HEK293T (cell line): ENCODE measurements around the gene STRADA.

Experiments used
- CTCF ChIA-PET: fragments of 350-600 bp; formaldehyde crosslinking; extraction: SDS; loops from one replicate; lab custom pipeline; 2021; ENCODE audit warnings: antibody characterized with exemption, inconsistent platforms; lab: Yijun Ruan, JAX
- POLR2A ChIA-PET: fragments of 350-600 bp; formaldehyde crosslinking; extraction: SDS; loops from one replicate; lab custom pipeline; 2020; ENCODE audit warnings: antibody characterized with exemption, inconsistent platforms; lab: Yijun Ruan, JAX
- DNase-seq: peaks from one replicate; pipeline ENCODE4 v3.0.0; 2012; ENCODE audit warnings: mixed read lengths; ENCODE audit errors: extremely low spot score
- ARNT ChIP-seq: fragments of 450-650 bp; IDR thresholded peaks from 2 replicates; pipeline ENCODE4 v1.6.1; 2017; ENCODE audit warnings: mild to moderate bottlenecking
- BHLHE40 ChIP-seq: fragments of 450-650 bp; IDR thresholded peaks from 2 replicates; pipeline ENCODE4 v1.6.1; 2016; ENCODE audit warnings: mild to moderate bottlenecking, moderate library complexity, borderline replicate concordance
- CTBP1 ChIP-seq: fragments of 450-650 bp; IDR thresholded peaks from 2 replicates; pipeline ENCODE4 v1.6.1; 2016; ENCODE audit warnings: borderline replicate concordance
- ELF4 ChIP-seq: fragments of 450-650 bp; IDR thresholded peaks from 2 replicates; pipeline ENCODE4 v1.6.1; 2017; ENCODE audit warnings: antibody characterized with exemption
- FOXA1 ChIP-seq: fragments of 450-650 bp; IDR thresholded peaks from 2 replicates; pipeline ENCODE4 v1.6.1; 2016; ENCODE audit warnings: mild to moderate bottlenecking
- FOXK2 ChIP-seq: fragments of 450-650 bp; IDR thresholded peaks from 2 replicates; pipeline ENCODE4 v1.6.1; 2016; ENCODE audit warnings: mild to moderate bottlenecking
- FOXM1 ChIP-seq: fragments of 450-650 bp; IDR thresholded peaks from 2 replicates; pipeline ENCODE4 v1.6.1; 2017; ENCODE audit warnings: mild to moderate bottlenecking, borderline replicate concordance
- HDGF ChIP-seq: fragments of 450-650 bp; IDR thresholded peaks from 2 replicates; pipeline ENCODE4 v1.6.1; 2017; ENCODE audit warnings: antibody characterized with exemption, borderline replicate concordance
- L3MBTL2 ChIP-seq: fragments of 450-650 bp; conservative IDR thresholded peaks from 2 replicates; pipeline ENCODE4 v1.6.1; 2016; ENCODE audit warnings: mild to moderate bottlenecking
- LEF1 ChIP-seq: fragments of 450-650 bp; IDR thresholded peaks from 2 replicates; pipeline ENCODE4 v1.6.1; 2017; ENCODE audit warnings: mild to moderate bottlenecking, borderline replicate concordance
- NFRKB ChIP-seq: fragments of 450-650 bp; IDR thresholded peaks from 2 replicates; pipeline ENCODE4 v1.6.1; 2016; ENCODE audit warnings: mild to moderate bottlenecking, moderate library complexity
- SP1 ChIP-seq: fragments of 450-650 bp; IDR thresholded peaks from 2 replicates; pipeline ENCODE4 v1.6.1; 2017
- SUZ12 ChIP-seq: fragments of 450-650 bp; IDR thresholded peaks from 2 replicates; pipeline ENCODE4 v1.6.1; 2016; ENCODE audit warnings: mild to moderate bottlenecking
- TARDBP ChIP-seq: fragments of 450-650 bp; IDR thresholded peaks from 2 replicates; pipeline ENCODE4 v1.6.1; 2016
- ZNF384 ChIP-seq: fragments of 450-650 bp; IDR thresholded peaks from 2 replicates; pipeline ENCODE4 v1.6.1; 2016
- TF ChIP-seq, protein P1 (sequence below): fragments of 450-650 bp; IDR thresholded peaks from 2 replicates; pipeline ENCODE4 v1.6.1; 2016

STRADA gene

DNA sequence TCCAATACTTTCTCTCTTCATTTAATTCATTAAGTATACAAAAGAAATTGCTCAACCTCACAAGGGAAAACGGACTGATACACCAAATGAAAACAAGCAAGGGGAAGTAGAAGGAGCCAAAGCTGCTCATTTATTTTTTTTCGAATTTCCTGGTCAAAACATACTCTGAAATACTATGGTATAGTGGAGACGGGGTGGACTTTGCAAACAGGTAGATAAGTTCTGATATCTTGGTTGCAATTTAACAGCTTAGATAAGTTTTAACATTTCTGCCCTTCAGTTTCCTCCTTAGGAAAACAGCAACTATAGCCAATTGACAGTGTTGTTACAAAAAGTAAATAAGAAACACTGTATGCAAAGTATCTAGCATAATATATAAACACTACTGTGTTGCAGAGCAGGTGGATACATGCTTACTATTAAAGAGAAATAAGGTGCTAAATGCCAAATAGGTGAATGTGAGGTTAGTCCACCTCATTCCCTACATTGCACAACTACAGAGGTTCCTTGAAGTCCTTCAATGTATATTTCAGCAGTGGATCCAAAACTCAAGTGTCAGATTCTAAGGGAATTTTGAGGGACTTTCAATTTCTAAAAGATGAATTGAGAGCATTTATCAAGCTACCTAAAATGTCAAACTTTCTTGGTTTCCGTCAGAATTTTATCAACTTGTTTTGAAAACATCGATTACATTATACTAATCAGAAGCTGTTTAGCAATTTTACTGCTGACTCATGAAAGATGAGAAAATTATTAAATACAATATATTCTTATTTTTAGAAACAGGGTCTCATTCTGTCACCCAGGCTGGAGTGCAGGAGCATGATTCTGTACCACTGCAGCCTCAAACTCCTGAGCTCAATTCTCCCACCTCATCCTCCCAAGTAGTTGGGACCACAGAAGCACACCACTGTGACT lies 20.8 kb upstream of the STRADA start:
- POLR2A ChIA-PET = interaction anchor here (0.8 to 1.4 kb wide), 2 partner anchors 11 kb away, joined by 4 to 10 read pairs; partner anchors contain the start of genes CCDC47 and DDX42
- no peak for DNase-seq
- CTCF ChIA-PET = interaction anchor here (0.7 kb wide), 1 partner anchor 13 kb away, joined by 3 read pairs; no protein-coding TSS in a partner anchor
- no peak for TF ChIP-seq LEF1
- no peak for TF ChIP-seq BHLHE40
- no peak for TF ChIP-seq SUZ12
- TF ChIP-seq ZNF384 = no peak
- no peak for TF ChIP-seq FOXM1
- no peak for TF ChIP-seq NFRKB
- TF ChIP-seq, protein P1, sequence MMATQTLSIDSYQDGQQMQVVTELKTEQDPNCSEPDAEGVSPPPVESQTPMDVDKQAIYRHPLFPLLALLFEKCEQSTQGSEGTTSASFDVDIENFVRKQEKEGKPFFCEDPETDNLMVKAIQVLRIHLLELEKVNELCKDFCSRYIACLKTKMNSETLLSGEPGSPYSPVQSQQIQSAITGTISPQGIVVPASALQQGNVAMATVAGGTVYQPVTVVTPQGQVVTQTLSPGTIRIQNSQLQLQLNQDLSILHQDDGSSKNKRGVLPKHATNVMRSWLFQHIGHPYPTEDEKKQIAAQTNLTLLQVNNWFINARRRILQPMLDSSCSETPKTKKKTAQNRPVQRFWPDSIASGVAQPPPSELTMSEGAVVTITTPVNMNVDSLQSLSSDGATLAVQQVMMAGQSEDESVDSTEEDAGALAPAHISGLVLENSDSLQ = no peak
- TF ChIP-seq HDGF = no peak
- no peak for TF ChIP-seq FOXK2
- TF ChIP-seq L3MBTL2 = no peak
- no peak for TF ChIP-seq CTBP1
- TF ChIP-seq TARDBP = no peak
- TF ChIP-seq SP1 = no peak
- no peak for TF ChIP-seq ELF4
- no peak for TF ChIP-seq FOXA1
- no peak for TF ChIP-seq ARNT

DNA sequence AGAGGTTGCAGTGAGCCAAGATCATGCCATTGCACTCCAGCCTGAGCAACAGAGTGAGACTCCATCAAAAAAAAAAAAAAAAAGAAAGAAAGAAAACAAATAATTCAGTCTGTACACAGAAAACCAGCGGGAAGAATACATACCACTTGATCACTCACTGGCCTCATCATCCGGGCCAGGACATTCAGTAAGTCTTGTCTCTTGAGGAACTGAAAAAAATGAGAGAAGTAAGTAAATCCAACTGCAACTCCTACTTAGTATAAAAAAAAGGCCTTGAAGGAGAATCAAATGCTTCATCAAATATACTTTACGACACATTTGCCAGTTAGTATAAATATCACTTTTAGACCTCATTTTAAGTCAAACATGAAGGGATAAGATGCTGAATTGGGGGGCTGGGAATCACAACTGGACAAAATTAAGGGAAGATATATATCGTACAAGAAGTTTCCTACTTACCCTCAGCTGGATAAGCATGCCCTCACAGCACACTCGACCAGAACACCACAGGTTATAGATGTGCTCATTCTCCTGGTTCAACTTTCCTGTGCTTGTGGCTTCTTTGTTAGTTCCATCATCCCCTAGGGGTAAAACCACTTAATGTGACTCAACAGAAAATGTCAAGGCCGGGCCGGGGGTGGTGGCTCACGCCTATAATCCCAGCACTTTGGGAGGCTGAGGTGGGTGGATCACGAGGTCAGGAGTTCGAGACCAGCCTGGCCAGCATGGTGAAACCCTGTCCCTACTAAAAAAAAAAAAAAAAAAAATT lies 19.4 kb upstream of the STRADA start:
- CTCF ChIA-PET = no interaction called here
- POLR2A ChIA-PET = interaction anchor here (1.4 kb wide), 1 partner anchor 13 kb away, joined by 10 read pairs; the partner anchor contains the start of genes CCDC47 and DDX42
- TF ChIP-seq L3MBTL2 = no peak
- TF ChIP-seq CTBP1 = no peak
- no peak for TF ChIP-seq HDGF
- TF ChIP-seq, protein P1 = no peak
- TF ChIP-seq ZNF384 = no peak
- TF ChIP-seq BHLHE40 = no peak
- no peak for TF ChIP-seq ARNT
- no peak for TF ChIP-seq FOXK2
- no peak for TF ChIP-seq SP1
- TF ChIP-seq FOXM1 = no peak
- TF ChIP-seq SUZ12 = no peak
- no peak for TF ChIP-seq ELF4
- TF ChIP-seq TARDBP = no peak
- no peak for TF ChIP-seq FOXA1
- no peak for TF ChIP-seq LEF1
- TF ChIP-seq NFRKB = no peak
- no peak for DNase-seq

DNA sequence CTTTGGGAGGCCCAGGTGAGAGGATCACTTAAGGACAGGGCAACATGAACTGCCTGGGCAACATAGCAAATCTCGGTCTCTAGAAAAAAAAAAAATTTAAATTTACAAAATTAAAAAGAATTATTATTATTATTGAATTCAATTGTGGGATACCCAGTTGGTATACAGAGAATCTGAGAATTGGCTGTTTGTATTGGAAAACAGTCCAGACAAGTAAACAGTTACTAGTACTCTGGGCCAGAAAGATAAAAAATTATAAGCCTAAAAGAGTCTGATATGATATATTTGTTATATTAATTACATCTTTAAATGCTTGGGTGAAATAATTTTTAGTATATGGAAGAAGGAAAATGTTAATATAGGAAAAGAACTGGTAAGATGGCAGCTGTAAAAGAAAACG lies 16.8 kb upstream of the STRADA start:
- DNase-seq = no peak
- POLR2A ChIA-PET = interaction anchor here (2.7 kb wide), 1 partner anchor 15 kb away, joined by 14 read pairs; the partner anchor contains the start of genes CCDC47 and DDX42
- CTCF ChIA-PET = no interaction called here
- TF ChIP-seq FOXA1 (no peak), ELF4 (no peak), SP1 (no peak), BHLHE40 (no peak), HDGF (no peak), SUZ12 (no peak), TARDBP (no peak), L3MBTL2 (no peak), ARNT (no peak), ZNF384 (no peak), CTBP1 (no peak), NFRKB (no peak)
- TF ChIP-seq, protein P1 = no peak

DNA sequence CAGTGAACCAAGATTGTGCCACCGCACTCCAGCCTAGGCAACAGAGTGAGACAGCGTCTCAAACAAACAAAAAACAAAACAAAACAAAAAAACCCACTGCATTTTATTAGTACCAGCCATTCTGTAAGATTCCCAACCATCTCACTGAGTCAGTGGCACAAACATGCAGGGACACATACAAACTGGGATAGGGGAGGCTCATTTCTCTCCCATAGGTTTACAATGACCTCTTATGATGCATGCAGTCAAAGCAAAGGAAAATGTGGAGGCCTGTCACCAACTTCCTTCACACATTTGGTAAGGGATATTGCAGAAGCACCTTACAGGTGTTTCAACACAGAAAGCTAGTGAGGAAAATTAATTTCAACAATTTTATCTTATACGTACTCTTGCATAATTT lies 12.4 kb upstream of the STRADA start:
- DNase-seq = no peak
- ChIA-PET POLR2A (no interaction called here), CTCF (no interaction called here)
- no peak for TF ChIP-seq FOXA1
- TF ChIP-seq SUZ12 = no peak
- TF ChIP-seq FOXK2 = no peak
- no peak for TF ChIP-seq L3MBTL2
- TF ChIP-seq BHLHE40 = no peak
- no peak for TF ChIP-seq CTBP1
- TF ChIP-seq TARDBP = no peak
- no peak for TF ChIP-seq HDGF
- TF ChIP-seq, protein P1 = no peak
- no peak for TF ChIP-seq ARNT
- TF ChIP-seq NFRKB = no peak
- no peak for TF ChIP-seq ELF4
